ENCODE results near the gene PAPPA2. TPM values are rescaled to one million over a fixed set of nuclear protein-coding genes. Genes with fewer than 3 reads are reported as not detected.

The PAPPA2 gene
- total and polyA plus RNA-seq, 9 of the 15 experiments (the other 6 are each of a cell fraction or from before 2014, with no cell fraction given): 0.01 to 0.15 (median 0.05) TPM; not detected in 2

DNA sequence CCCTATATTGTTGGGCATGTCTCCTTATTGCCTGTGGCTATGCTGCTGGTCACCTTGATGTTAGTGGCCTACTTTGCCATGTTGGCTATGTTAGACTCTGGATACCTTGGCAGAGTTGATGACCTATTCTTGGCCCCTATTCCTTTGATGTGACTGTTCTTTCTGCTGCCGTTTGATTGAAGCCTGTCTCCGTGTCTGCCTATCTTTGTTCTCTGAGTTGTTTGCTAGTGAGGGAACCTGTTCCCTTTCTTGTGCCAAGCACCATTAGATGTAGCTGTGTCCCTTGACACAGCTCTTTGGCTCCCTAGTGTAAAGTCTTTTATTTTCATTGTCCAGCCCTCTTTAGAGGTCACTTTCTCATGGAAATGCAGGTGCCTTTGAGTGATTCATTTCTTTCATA is 28.7 kb upstream of the PAPPA2 start:
- Histone ChIP-seq H3K9ac (ENCODE audit: insufficient read depth in 1 of 2, low read depth in 2 of 2, low read length in 2 of 2) (no peak overlapping the region), H3K36me3 (ENCODE audit: control insufficient read depth, insufficient read depth, low read length) (no peaks in the 10 kb centered on the region), H2AFZ (ENCODE audit: low read depth, low read length) (no peak overlapping the region), H3K27ac (ENCODE audit: extremely low read depth, low read depth, low read length) (no peak overlapping the region), H3K9me1 (ENCODE audit: control insufficient read depth, insufficient read depth, low read length) (no peaks in the 10 kb centered on the region), H3K27me3 (ENCODE audit: control insufficient read depth in 2 of 2, insufficient read depth in 2 of 2, low read length in 2 of 2) (no peaks in the 10 kb centered on the region), H3K79me2 (ENCODE audit: control insufficient read depth, insufficient read depth, low read length) (no peaks in the 10 kb centered on the region), H4K20me1 (replicated peaks; ENCODE audit: control insufficient read depth, insufficient read depth, low read length) (no peaks in the 10 kb centered on the region), H3K9me3 (replicated peaks; ENCODE audit: control insufficient read depth, insufficient read depth, low read depth, low read length) (no peaks in the 10 kb centered on the region), H3K4me2 (ENCODE audit: insufficient read depth, low read length) (no peak overlapping the region), H3K4me1 (replicated peaks in 1 of 2; ENCODE audit: control insufficient read depth in 2 of 2, insufficient read depth in 2 of 2, low read length in 2 of 2) (no peaks in the 10 kb centered on the region), H3K4me3 (no peak overlapping the region)
- FAIRE-seq: no peak
- no TSS peak for BruUV-seq (replicated peaks)
- POLR2A ChIA-PET: no interaction called here
- no peak for ATAC-seq
- CTCF ChIA-PET (ENCODE audit: low intra/inter-chr PET ratio): no interaction called here
- intact Hi-C loops (cut with micrococcal nuclease) (no loop called here), in situ Hi-C loops (cut with MboI) (no loop called here)
- 0% methylated on average over 2 of the region's 2 CpGs for WGBS (ENCODE audit: insufficient coverage, low coverage, missing lambda C conversion rate)
- DNase-seq (ENCODE audit: extremely low read depth in 1 of 4, low spot score in 3 of 4): no peak
- TF ChIP-seq ZNF699 (CRISPR knock-in tag; IDR thresholded peaks at IDR 0.05; ENCODE audit: insufficient replicate concordance) (no peak), ZKSCAN8 (CRISPR knock-in tag; IDR thresholded peaks at IDR 0.05) (no peak), SIX5 (IDR thresholded peaks at IDR 0.05; ENCODE audit: borderline replicate concordance in 1 of 2, insufficient read depth in 1 of 2, low read depth in 1 of 2, low read length in 2 of 2) (no peak), SETDB1 (IDR thresholded peaks at IDR 0.05; ENCODE audit: low read length) (no peak), PTBP1 (IDR thresholded peaks at IDR 0.05; ENCODE audit: low read depth, low read length) (no peak), RBBP5 (IDR thresholded peaks at IDR 0.05; ENCODE audit: borderline replicate concordance, insufficient read depth, low read length, poor library complexity, severe bottlenecking) (no peak), SP2 (IDR thresholded peaks at IDR 0.05; ENCODE audit: extremely low read depth, low read depth, low read length, poor library complexity, severe bottlenecking) (no peak), RAD21 (CRISPR knock-in tag; conservative IDR thresholded peaks at IDR 0.05 in 1 of 2, IDR thresholded peaks at IDR 0.05 in 1 of 2) (no peak), ESRRB (CRISPR knock-in tag; IDR thresholded peaks at IDR 0.05; ENCODE audit: borderline replicate concordance) (no peak), TAL1 (IDR thresholded peaks at IDR 0.05) (no peak), RAD51 (IDR thresholded peaks at IDR 0.05; ENCODE audit: borderline replicate concordance, low read depth) (no peak)
- TF ChIP-seq, protein P1, sequence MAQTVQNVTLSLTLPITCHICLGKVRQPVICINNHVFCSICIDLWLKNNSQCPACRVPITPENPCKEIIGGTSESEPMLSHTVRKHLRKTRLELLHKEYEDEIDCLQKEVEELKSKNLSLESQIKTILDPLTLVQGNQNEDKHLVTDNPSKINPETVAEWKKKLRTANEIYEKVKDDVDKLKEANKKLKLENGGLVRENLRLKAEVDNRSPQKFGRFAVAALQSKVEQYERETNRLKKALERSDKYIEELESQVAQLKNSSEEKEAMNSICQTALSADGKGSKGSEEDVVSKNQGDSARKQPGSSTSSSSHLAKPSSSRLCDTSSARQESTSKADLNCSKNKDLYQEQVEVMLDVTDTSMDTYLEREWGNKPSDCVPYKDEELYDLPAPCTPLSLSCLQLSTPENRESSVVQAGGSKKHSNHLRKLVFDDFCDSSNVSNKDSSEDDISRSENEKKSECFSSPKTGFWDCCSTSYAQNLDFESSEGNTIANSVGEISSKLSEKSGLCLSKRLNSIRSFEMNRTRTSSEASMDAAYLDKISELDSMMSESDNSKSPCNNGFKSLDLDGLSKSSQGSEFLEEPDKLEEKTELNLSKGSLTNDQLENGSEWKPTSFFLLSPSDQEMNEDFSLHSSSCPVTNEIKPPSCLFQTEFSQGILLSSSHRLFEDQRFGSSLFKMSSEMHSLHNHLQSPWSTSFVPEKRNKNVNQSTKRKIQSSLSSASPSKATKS (CRISPR knock-in tag; IDR thresholded peaks at IDR 0.05): no peak
- TF ChIP-seq, protein P2, sequence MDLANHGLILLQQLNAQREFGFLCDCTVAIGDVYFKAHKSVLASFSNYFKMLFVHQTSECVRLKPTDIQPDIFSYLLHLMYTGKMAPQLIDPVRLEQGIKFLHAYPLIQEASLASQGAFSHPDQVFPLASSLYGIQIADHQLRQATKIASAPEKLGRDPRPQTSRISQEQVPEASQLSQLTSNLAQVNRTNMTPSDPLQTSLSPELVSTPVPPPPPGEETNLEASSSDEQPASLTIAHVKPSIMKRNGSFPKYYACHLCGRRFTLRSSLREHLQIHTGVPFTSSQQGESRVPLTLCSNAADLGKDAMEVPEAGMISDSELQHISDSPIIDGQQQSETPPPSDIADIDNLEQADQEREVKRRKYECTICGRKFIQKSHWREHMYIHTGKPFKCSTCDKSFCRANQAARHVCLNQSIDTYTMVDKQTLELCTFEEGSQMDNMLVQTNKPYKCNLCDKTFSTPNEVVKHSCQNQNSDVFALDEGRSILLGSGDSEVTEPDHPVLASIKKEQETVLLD (IDR thresholded peaks at IDR 0.05): no peak
- TF ChIP-seq, protein P3, sequence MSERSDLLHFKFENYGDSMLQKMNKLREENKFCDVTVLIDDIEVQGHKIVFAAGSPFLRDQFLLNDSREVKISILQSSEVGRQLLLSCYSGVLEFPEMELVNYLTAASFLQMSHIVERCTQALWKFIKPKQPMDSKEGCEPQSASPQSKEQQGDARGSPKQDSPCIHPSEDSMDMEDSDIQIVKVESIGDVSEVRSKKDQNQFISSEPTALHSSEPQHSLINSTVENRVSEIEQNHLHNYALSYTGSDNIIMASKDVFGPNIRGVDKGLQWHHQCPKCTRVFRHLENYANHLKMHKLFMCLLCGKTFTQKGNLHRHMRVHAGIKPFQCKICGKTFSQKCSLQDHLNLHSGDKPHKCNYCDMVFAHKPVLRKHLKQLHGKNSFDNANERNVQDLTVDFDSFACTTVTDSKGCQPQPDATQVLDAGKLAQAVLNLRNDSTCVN (CRISPR knock-in tag; IDR thresholded peaks at IDR 0.05): no peak
- TF ChIP-seq, protein P4, sequence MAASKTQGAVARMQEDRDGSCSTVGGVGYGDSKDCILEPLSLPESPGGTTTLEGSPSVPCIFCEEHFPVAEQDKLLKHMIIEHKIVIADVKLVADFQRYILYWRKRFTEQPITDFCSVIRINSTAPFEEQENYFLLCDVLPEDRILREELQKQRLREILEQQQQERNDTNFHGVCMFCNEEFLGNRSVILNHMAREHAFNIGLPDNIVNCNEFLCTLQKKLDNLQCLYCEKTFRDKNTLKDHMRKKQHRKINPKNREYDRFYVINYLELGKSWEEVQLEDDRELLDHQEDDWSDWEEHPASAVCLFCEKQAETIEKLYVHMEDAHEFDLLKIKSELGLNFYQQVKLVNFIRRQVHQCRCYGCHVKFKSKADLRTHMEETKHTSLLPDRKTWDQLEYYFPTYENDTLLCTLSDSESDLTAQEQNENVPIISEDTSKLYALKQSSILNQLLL (CRISPR knock-in tag; IDR thresholded peaks at IDR 0.05; ENCODE audit: borderline replicate concordance): no peak
